GM18867 (cell line): Measurements from ENCODE around the gene DNAH6.
A peak's percentile ranks its signal among the peaks of the same experiment; 100 is the strongest.
"Not testable (repeated sequence)": the region's sequence is repeated elsewhere in the genome, so short reads cannot be mapped to it uniquely, and the experiment has no call there.

Source experiments
- ATAC-seq: cut with Tn5 transposase; IDR thresholded peaks from one replicate; pipeline ENCODE4 v1.9.1; 2021; ENCODE audit warnings: mild to moderate bottlenecking, moderate library complexity; ENCODE audit not compliant: unreplicated experiment

DNAH6 gene

GRCh38 chr2:84496386-84496785 is 19.9 kb upstream of the DNAH6 start:
- no peak for ATAC-seq

- ATAC-seq, result no peak
Observed at GRCh38 chr2:84497285-84497684, 19.0 kb upstream of the DNAH6 start.

- ATAC-seq, result no peak
Observed at GRCh38 chr2:84498150-84498799, 18.0 kb upstream of the DNAH6 start.

GRCh38 chr2:84511024-84511423 is 5.3 kb upstream of the DNAH6 start:
- ATAC-seq, result not testable (repeated sequence)

- ATAC-seq, result no peak
Observed at GRCh38 chr2:84515788-84516187, 510 bp upstream of the DNAH6 start.

DNA sequence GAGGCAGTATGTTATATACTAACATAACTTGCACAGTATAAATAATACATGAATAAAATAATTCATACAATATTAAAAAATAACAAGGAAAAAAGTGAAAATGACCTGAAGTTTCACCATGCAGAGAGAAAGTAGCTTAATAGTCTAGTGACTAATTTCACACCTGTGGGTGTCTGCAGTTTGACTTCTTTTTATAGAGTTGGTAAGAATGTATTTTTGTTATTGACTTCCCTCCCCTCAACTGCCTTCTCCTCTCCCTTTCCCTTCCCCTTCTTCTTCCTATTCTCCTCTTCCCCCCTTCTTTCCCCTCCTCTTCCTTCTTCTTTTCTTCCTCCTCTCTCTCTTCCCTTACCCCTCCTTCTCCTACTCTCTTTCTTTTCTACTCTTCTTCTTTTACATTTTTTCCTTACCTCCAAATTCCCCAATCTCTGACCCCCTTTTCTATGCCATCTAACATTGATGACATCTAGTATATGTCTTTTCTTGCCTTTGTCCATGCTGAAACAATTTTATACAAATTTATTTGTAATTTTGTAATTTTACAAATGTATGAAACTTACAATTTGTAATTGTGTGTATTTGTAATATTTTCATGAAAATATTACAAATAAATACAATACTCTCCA is 3.1 kb downstream of the DNAH6 start:
- no peak for ATAC-seq

DNA sequence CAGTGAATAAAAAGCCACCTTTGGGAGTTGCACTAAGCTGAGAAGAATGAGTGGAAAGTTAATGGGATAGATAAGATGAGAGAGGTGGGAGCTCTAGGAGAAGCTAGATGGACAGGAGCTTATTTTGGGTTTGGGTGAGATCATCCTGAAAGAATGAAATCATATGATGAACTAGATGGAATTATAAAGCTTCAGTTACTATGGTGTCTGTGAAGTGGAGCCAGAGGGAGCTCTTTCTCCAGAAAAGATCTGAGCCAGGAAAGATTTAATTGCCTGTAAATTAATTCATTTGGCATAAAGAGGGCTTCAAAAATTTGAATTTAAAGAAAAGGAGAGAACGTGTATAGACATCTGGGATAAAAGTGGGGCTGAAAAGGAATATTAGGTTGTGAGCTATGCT is 10.3 kb downstream of the DNAH6 start:
- ATAC-seq, result no peak

DNA sequence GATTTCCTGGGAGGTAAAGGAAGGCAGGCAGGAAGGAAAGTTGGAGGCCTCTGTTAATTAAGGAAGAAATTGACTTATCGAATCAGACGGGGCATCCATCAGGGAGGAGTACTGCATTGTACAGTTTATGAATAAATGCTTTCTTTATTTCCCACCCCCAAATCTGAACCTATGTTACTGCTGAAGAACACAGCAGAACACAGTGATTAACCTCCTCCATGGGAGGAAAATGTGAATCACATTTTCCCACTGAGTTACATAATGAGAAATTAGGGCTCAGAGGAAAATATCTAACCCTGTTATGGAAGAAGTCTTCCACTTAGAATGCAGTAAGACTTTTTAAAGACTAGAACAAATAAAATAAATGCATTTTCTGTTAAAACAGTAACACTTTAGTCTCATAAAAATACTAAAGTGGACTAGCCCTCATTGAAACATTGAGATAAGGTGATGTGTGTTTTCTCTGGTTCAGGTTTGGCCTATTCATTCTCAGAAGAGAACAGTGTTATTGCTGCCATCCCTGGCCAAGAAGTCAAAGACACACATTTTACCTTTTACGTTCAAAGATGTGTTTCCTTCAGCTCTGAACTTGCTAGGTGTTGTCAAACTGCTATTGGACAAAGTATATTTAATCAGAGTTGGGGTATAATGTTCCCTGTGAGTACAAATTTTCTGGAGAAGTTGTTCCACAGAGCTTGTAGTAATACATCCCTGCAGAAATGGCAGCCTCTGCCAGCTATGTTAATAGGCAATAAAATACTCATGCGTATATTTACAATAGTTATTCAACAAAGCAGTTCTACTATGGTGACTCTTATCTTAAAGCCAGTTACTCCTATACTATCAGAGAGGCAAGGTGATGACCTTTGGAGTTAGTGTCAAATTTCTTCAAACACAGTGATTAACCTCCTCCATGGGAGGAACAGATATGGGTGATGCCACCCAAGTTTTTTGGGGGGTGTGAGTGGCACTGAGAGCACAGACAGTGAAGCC is 11.1 kb downstream of the DNAH6 start:
- ATAC-seq, result no peak

DNA sequence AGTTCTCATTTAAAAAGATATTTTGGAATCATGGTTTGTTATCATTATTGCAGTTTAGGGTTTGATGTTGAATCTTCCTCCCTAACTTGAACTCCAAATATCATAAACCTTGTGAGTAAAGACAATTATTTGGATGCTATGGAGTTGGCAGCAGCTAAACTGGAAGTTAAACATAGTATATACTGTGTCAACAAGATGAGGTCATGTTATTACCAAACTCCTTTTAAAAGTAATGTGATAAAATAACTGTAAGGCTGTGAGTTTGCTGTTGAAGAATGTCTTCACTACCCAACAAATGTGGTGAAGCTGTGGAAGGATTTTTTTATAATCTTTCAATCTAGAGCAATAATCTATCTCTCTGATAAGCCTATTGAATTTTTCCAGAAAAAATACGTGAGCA is 16.0 kb downstream of the DNAH6 start:
- no peak for ATAC-seq

DNA sequence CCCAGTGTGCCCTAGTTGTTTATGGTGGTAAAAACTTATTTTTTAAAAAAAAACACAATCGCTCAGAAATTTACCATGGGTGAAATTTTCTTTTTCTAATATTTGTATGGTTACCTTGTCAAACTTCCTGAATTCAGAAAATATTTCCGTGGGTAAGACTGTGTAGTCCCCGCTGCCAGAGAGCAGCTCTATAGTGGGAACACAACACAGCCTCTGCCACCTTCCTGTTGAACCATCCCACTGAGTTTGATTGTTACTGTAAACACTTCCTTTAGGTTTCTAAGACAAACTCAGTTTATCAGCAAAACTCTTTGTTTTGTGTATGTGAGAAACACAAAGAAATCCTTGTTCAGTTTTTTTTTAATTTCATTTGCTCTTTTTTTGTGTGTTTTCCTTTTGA is 17.9 kb downstream of the DNAH6 start:
- ATAC-seq, result no peak

GRCh38 chr2:84537251-84537650 is 21.0 kb downstream of the DNAH6 start:
- ATAC-seq, result no peak

DNA sequence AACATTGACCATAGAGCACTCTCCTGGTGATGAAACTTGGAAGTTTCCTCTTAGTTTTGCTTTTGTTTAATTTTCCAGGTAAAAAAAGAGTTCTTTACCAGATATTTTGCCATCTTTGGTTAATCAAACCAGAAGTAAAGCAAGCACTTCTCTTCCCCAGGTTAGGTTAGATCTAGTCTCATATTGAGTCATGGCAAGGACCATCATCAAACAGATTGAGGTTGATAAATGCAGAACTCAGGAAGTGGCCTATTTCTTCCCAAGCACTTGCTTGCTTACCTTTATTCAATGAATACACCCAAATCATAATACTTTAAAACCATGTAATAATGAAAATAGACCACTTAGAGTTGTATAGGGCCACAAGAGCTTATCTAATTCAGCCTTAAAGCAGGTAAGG is 23.4 kb downstream of the DNAH6 start:
- ATAC-seq, result no peak

DNA sequence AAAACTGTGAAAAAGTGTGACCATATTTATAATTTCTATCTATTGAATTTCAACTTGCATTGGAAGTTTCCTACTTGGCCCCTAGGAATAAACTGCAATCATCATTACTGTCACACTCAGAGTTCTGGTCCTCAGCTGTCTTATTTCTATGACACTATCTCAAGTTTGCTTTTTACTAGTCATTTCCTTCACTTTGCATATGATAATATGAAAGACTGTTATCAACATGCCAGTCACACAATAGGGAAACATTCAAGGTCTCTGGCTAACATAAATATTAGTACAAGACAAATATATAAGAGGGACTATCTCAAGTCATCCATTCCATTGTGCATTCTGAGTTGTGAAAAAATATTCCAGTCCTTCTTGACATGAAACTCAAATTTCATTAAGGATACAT is 28.7 kb downstream of the DNAH6 start:
- no peak for ATAC-seq

GRCh38 chr2:84546551-84546950 is 30.3 kb downstream of the DNAH6 start:
- no peak for ATAC-seq

- no peak for ATAC-seq
Observed at GRCh38 chr2:84548303-84548702, 32.0 kb downstream of the DNAH6 start.

- no peak for ATAC-seq
Observed at GRCh38 chr2:84550916-84551315, 34.6 kb downstream of the DNAH6 start.

DNA sequence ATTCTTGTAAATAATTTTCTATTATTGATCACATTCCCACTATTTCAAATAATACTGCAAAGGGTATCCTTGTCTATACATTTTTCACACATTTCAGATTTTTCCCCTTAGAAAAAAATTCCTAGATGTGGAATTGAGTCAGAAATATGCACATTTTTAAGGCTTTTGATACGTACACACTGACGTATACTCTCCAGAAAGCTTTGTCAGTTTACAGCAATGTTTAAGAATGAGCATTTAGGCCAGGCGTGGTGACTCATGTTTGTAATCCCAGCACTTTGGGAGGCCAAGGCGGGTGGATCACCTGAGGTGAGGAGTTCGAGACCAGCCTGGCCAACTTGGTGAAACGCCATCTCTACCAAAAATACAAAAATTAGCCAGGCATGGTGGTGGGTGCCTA is 35.2 kb downstream of the DNAH6 start:
- ATAC-seq, result not testable (repeated sequence)

GRCh38 chr2:84556190-84556589 is 39.9 kb downstream of the DNAH6 start:
- ATAC-seq, result peak; percentile 86

DNA sequence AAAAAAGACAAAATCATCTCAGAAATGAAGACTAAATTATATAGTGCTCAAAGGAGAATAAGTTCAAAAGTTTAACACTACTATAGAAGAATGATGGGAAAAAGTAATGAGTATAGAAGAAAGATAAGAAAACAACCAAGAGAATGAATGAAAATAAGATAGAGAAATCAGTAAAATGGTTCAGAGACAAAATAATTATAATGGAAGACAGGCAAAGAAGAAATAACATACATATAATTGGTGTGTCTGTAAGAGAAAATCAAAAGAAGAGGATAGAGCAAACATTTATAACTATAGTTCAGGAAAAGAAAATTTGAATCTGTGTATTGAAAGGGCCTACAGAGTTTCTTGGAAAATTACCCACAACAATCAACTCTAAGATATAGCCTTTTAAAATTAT is 43.5 kb downstream of the DNAH6 start:
- no peak for ATAC-seq

- ATAC-seq, result no peak
Observed at GRCh38 chr2:84579661-84580060, 63.4 kb downstream of the DNAH6 start.

DNA sequence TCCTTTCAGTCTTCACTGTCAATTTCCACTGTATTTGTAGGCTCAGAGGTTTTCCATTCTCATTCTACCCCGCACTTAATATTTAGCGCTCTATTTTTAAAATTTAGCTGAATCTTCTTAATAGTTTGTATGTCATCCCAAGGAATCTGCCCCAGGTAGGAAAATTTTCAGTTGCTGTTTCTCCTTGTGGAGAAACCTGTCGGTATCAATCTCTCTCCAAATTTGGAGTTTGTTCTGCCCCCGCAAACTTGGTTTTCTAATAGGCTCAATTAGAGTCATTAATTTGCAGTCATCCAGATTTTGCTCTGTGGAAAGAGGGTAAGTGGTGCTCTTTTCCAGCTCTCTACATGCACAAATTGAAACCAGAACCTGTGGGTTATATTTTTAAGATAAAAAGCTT is 87.6 kb downstream of the DNAH6 start:
- no peak for ATAC-seq

GRCh38 chr2:84613082-84613481 is 96.8 kb downstream of the DNAH6 start:
- no peak for ATAC-seq
